Progenitor cell of endocrine pancreas (in vitro differentiated cells): ENCODE measurements around the gene GPR137B. TPM values are rescaled to one million over a fixed set of nuclear protein-coding genes. Genes with fewer than 3 reads are reported as not detected.
"Not testable (repeated sequence)": the region's sequence is repeated elsewhere in the genome, so short reads cannot be mapped to it uniquely, and the experiment has no call there.

Source experiments
- DNase-seq: peaks from one replicate; pipeline ENCODE4 v3.0.0; 2021; ENCODE audit warnings: low spot score; ENCODE audit not compliant: unreplicated experiment
- H3K27ac Mint-ChIP-seq: 2 replicates; pipeline ENCODE4 v1.8.0; 2021; ENCODE audit warnings: mild to moderate bottlenecking, moderate library complexity, mixed read lengths
- H3K27me3 Mint-ChIP-seq: 2 replicates; pipeline ENCODE4 v1.8.0; 2021; ENCODE audit warnings: mixed read lengths
- H3K36me3 Mint-ChIP-seq: 2 replicates; pipeline ENCODE4 v1.8.0; 2022; ENCODE audit warnings: mixed read lengths; ENCODE audit not compliant: insufficient read depth
- H3K4me1 Mint-ChIP-seq: 2 replicates; pipeline ENCODE4 v1.8.0; 2021; ENCODE audit warnings: low read depth, mixed read lengths
- H3K4me3 Mint-ChIP-seq: 2 replicates; pipeline ENCODE4 v1.8.0; 2021; ENCODE audit warnings: low read depth, mild to moderate bottlenecking, moderate library complexity, mixed read lengths
- H3K9me3 Mint-ChIP-seq: 2 replicates; pipeline ENCODE4 v1.8.0; 2021; ENCODE audit warnings: low read depth, mixed read lengths
- CTCF ChIP-seq: fragments of 200-600 bp; sonication (generic); IDR thresholded peaks from one replicate; pipeline ENCODE4 v1.5.0; 2021; ENCODE audit warnings: antibody characterized with exemption, mild to moderate bottlenecking; ENCODE audit not compliant: unreplicated experiment
- total RNA-seq: library from RNA; stranded (reverse); gene quantifications from 2 replicates; pipeline ENCODE4 v1.2.1, GENCODE V29; 2021

Gene GPR137B
- total RNA-seq, 1 donor from 2014 or later: 6.9 TPM

GRCh38 chr1:236160540-236161127 is 18.3 kb downstream of the GPR137B start:
- no peak for TF ChIP-seq CTCF
- H3K27ac Mint-ChIP-seq: no peak overlapping the region
- no peak for DNase-seq
- H3K27me3 Mint-ChIP-seq: no peaks in the 10 kb centered on the region
- H3K9me3 Mint-ChIP-seq: peaks cover 11% of the 10 kb centered on the region
- H3K36me3 Mint-ChIP-seq: peaks cover 15% of the 10 kb centered on the region
- H3K4me3 Mint-ChIP-seq: no peak overlapping the region
- H3K4me1 Mint-ChIP-seq: peaks cover 5% of the 10 kb centered on the region

GRCh38 chr1:236161230-236161629 is 18.9 kb downstream of the GPR137B start:
- Mint-ChIP-seq H3K9me3 (peaks cover 11% of the 10 kb centered on the region), H3K4me3 (no peak overlapping the region), H3K36me3 (peaks cover 15% of the 10 kb centered on the region), H3K27me3 (no peaks in the 10 kb centered on the region), H3K4me1 (peaks cover 5% of the 10 kb centered on the region), H3K27ac (no peak overlapping the region)
- no peak for DNase-seq
- no peak for TF ChIP-seq CTCF

GRCh38 chr1:236161755-236162154 is 19.4 kb downstream of the GPR137B start:
- not testable (repeated sequence) for H3K27me3 Mint-ChIP-seq, H3K4me1 Mint-ChIP-seq, H3K4me3 Mint-ChIP-seq, H3K27ac Mint-ChIP-seq, DNase-seq
- Mint-ChIP-seq H3K9me3 (peaks cover 11% of the 10 kb centered on the region), H3K36me3 (peaks cover 15% of the 10 kb centered on the region)

GRCh38 chr1:236163463-236164153 is 21.3 kb downstream of the GPR137B start:
- Mint-ChIP-seq H3K36me3 (peaks cover 15% of the 10 kb centered on the region), H3K27ac (peak overlapping the region; percentile 67)

GRCh38 chr1:236164273-236164672 is 21.9 kb downstream of the GPR137B start:
- peaks cover 15% of the 10 kb centered on the region for H3K36me3 Mint-ChIP-seq
- no peak for DNase-seq
- no peak for TF ChIP-seq CTCF
- H3K4me1 Mint-ChIP-seq: peaks cover 5% of the 10 kb centered on the region
- peaks cover 11% of the 10 kb centered on the region for H3K9me3 Mint-ChIP-seq
- no peak overlapping the region for H3K27ac Mint-ChIP-seq
- H3K4me3 Mint-ChIP-seq: no peak overlapping the region
- H3K27me3 Mint-ChIP-seq: no peaks in the 10 kb centered on the region

More at GRCh38 chr1:236163463-236164153, 21.3 kb downstream of the GPR137B start:
- Mint-ChIP-seq H3K4me3 (no peak overlapping the region), H3K9me3 (peaks cover 11% of the 10 kb centered on the region), H3K4me1 (peaks cover 5% of the 10 kb centered on the region), H3K27me3 (no peaks in the 10 kb centered on the region)
- no peak for TF ChIP-seq CTCF
- DNase-seq: no peak
